Endothelial cell (in vitro differentiated cells): Measurements from ENCODE around the gene MASTL. TPM values are rescaled to one million over a fixed set of nuclear protein-coding genes. Genes with fewer than 3 reads are reported as not detected.

Source experiments
- DNase-seq: peaks from one replicate; pipeline ENCODE4 v3.0.0; 2021; ENCODE audit warnings: low spot score
- H3K27ac Mint-ChIP-seq: one replicate; pipeline ENCODE4 v1.8.0; 2021; ENCODE audit warnings: mixed read lengths, inconsistent platforms; ENCODE audit not compliant: unreplicated experiment
- H3K27me3 Mint-ChIP-seq: one replicate; pipeline ENCODE4 v1.8.0; 2021; ENCODE audit warnings: mild to moderate bottlenecking, moderate library complexity, mixed read lengths, inconsistent platforms; ENCODE audit not compliant: unreplicated experiment
- H3K36me3 Mint-ChIP-seq: one replicate; pipeline ENCODE4 v1.8.0; 2021; ENCODE audit warnings: mild to moderate bottlenecking, low read depth, mixed read lengths, inconsistent platforms; ENCODE audit not compliant: unreplicated experiment
- H3K4me1 Mint-ChIP-seq: one replicate; pipeline ENCODE4 v1.8.0; 2021; ENCODE audit warnings: mild to moderate bottlenecking, mixed read lengths, inconsistent platforms; ENCODE audit not compliant: unreplicated experiment
- H3K4me3 Mint-ChIP-seq: one replicate; pipeline ENCODE4 v1.8.0; 2021; ENCODE audit warnings: mild to moderate bottlenecking, mixed read lengths, inconsistent platforms; ENCODE audit not compliant: unreplicated experiment
- H3K9me3 Mint-ChIP-seq: one replicate; pipeline ENCODE4 v1.8.0; 2021; ENCODE audit warnings: mixed read lengths, inconsistent platforms; ENCODE audit not compliant: unreplicated experiment
- CTCF ChIP-seq: fragments of 200-600 bp; sonication (generic); IDR thresholded peaks from one replicate; pipeline ENCODE4 v1.5.0; 2021; ENCODE audit warnings: antibody characterized with exemption; ENCODE audit not compliant: unreplicated experiment
- total RNA-seq: library from RNA; stranded (reverse); fragmentation: NEBNext Ultra II Directional; extraction: Animal tissue kit (Norgen Biotek cat#: 25700); gene quantifications from one replicate; pipeline ENCODE4 v1.2.1, GENCODE V29; 2021; ENCODE audit not compliant: unreplicated experiment

MASTL gene
- total RNA-seq, 1 donor from 2014 or later, result 9.9 TPM

GRCh38 chr10:27235706-27236105 lies 80.6 kb downstream of the MASTL start:
- Mint-ChIP-seq H3K27me3 (peaks cover 5% of the 10 kb centered on the region), H3K4me3 (no peak overlapping the region), H3K9me3 (no peaks in the 10 kb centered on the region), H3K27ac (no peak overlapping the region), H3K36me3 (no peaks in the 10 kb centered on the region), H3K4me1 (peaks cover 2% of the 10 kb centered on the region)
- TF ChIP-seq CTCF, result no peak
- no peak for DNase-seq

Other genes with a start within 250 kb of the MASTL start
- 12.5 TPM for gene ANKRD26, start 54.9 kb upstream of the MASTL start, total RNA-seq
- gene YME1L1, start 968 bp upstream of the MASTL start, total RNA-seq, result 98.6 TPM
- 14.8 TPM for gene ACBD5, start 85.4 kb downstream of the MASTL start, total RNA-seq